Testis (tissue), 2 donors: ENCODE data around the gene RXRA.

Experiments used
- CTCF ChIP-seq, 3 experiments: fragments of 450-650 bp in 2 of 3; fragments of 200-600 bp in 1 of 3; sonication (generic) in 1 of 3; IDR thresholded peaks; one replicate each; pipeline ENCODE4 v1.5.1; 2016 to 2019; ENCODE audit warnings: antibody characterized with exemption in 3 of 3, mild to moderate bottlenecking in 2 of 3, moderate library complexity in 1 of 3
- POLR2A ChIP-seq: fragments of 450-650 bp; IDR thresholded peaks from one replicate; pipeline ENCODE4 v1.6.1; 2017; ENCODE audit warnings: antibody characterized with exemption, mild to moderate bottlenecking, moderate library complexity

DNA sequence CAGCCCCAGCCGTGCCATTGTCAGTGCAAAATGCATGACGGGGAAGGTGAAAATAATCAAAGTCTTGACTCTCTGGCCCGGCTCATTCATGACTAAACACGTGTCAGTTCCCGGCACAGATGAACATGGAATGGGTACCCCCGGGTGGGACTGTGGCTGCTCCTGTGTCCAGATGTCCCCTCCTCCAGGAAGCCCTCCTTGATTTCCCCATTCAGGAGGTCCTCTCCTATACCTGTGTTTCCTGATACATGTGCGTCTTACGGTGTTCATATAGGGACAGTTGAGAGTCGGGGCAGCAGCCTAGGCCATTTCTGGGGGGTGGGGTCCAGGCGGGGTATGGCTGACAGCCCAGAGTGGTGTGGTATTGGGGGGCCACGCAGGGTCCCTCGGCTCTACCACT, 19.5 kb downstream of the RXRA start:
- TF ChIP-seq CTCF (IDR thresholded peaks at IDR 0.05) (no peak), POLR2A (no peak)
